MM.1S (cell line): ENCODE data around the gene GOLGA8R.
"Not testable (repeated sequence)": the region's sequence is repeated elsewhere in the genome, so short reads cannot be mapped to it uniquely, and the experiment has no call there.

Source experiments
- EZH2 ChIP-seq: fragments of 300-600 bp; sonication (generic); optimal IDR thresholded peaks from 2 replicates; pipeline ENCODE3; 2017; ENCODE audit warnings: low read depth, mild to moderate bottlenecking, antibody characterized with exemption, low read length, mixed read lengths
- TF ChIP-seq, protein P1 (sequence below): fragments of 300-600 bp; sonication (generic); IDR thresholded peaks from 2 replicates; pipeline ENCODE4 v1.5.1; 2016; ENCODE audit warnings: antibody characterized with exemption, low read length, mixed read lengths

DNA sequence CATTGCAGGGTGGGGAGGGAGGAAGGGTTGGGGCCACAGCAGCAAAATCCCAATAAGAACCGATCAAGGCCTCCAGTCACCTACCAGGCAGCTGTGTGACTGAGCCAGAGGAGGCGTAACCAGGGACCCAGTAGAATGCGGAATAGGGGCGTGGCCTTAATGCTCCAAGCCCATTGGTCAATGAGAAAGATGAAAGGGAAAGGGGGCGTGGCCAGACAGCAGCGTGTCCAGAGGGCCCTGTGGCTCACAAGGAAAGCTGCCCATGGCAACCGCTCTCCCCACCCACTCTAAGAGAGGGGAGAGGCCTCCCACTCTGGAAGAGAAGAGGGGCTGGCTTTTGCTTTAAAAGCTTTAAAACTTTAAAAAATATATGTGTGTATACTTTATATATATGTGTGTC lies at the start of gene GOLGA8R:
- TF ChIP-seq, protein P1, sequence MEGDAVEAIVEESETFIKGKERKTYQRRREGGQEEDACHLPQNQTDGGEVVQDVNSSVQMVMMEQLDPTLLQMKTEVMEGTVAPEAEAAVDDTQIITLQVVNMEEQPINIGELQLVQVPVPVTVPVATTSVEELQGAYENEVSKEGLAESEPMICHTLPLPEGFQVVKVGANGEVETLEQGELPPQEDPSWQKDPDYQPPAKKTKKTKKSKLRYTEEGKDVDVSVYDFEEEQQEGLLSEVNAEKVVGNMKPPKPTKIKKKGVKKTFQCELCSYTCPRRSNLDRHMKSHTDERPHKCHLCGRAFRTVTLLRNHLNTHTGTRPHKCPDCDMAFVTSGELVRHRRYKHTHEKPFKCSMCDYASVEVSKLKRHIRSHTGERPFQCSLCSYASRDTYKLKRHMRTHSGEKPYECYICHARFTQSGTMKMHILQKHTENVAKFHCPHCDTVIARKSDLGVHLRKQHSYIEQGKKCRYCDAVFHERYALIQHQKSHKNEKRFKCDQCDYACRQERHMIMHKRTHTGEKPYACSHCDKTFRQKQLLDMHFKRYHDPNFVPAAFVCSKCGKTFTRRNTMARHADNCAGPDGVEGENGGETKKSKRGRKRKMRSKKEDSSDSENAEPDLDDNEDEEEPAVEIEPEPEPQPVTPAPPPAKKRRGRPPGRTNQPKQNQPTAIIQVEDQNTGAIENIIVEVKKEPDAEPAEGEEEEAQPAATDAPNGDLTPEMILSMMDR = not testable (repeated sequence)
- not testable (repeated sequence) for TF ChIP-seq EZH2
